ENCODE measurements around the gene FFAR2. TPM values are rescaled to one million over a fixed set of nuclear protein-coding genes. Genes with fewer than 3 reads are reported as not detected.

Gene FFAR2
- total RNA-seq, 2 donors from 2014 or later, result 0.92 TPM; not detected in 1

- peak; percentile 50 for ATAC-seq (ENCODE audit: insufficient number of reproducible peaks, low FRiP score, low read depth)
- TF ChIP-seq CTCF (IDR thresholded peaks at IDR 0.05), result no peak
- DNase-seq (ENCODE audit: low spot score), result no peak
- no peak overlapping the region for H3K4me3 ChIP-seq
- H3K36me3 ChIP-seq, result no peaks in the 10 kb centered on the region
- H3K4me1 ChIP-seq (ENCODE audit: control insufficient read depth in 1 of 2, low read depth in 2 of 2), result no peaks in the 10 kb centered on the region
- H3K27me3 ChIP-seq (replicated peaks; ENCODE audit: insufficient read depth), result no peaks in the 10 kb centered on the region
- H3K27ac ChIP-seq, result no peak overlapping the region
- H3K9me3 ChIP-seq, result no peaks in the 10 kb centered on the region
Observed at GRCh38 chr19:35409191-35409590, 38.9 kb upstream of the FFAR2 start.

GRCh38 chr19:35410487-35410886 lies 37.6 kb upstream of the FFAR2 start:
- Histone ChIP-seq H3K27ac (no peak overlapping the region), H3K36me3 (no peaks in the 10 kb centered on the region), H3K4me3 (no peak overlapping the region), H3K4me1 (ENCODE audit: control insufficient read depth in 1 of 2, low read depth in 2 of 2) (no peaks in the 10 kb centered on the region), H3K27me3 (replicated peaks; ENCODE audit: insufficient read depth) (no peaks in the 10 kb centered on the region), H3K9me3 (no peaks in the 10 kb centered on the region)
- DNase-seq (ENCODE audit: low spot score), result no peak
- ATAC-seq (ENCODE audit: insufficient number of reproducible peaks, low FRiP score, low read depth), result no peak
- no peak for TF ChIP-seq CTCF (IDR thresholded peaks at IDR 0.05)

DNA sequence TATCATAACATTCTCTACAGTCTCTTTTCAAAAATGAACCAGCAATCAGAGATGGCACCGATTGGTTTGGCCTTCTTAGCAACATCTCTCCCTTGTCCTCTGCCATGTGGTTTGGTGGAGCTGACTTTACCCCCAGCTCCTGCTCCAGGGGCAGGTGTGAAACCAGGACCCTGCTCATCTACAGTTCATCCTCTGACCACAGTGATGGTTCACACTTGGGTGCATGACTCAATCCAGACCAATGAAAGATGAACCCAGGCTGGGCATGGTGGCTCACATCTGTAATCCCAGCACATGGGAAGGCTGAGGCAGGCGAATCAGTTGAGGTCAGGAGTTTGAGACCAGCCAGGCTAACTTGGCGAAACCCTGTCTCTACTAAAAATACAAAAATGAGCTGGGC lies 33.6 kb upstream of the FFAR2 start:
- Histone ChIP-seq H3K27me3 (replicated peaks; ENCODE audit: insufficient read depth) (no peaks in the 10 kb centered on the region), H3K36me3 (no peaks in the 10 kb centered on the region), H3K27ac (no peak overlapping the region), H3K9me3 (no peaks in the 10 kb centered on the region), H3K4me1 (ENCODE audit: control insufficient read depth in 1 of 2, low read depth in 2 of 2) (no peaks in the 10 kb centered on the region), H3K4me3 (no peak overlapping the region)
- DNase-seq (ENCODE audit: low spot score) (no peak), ATAC-seq (ENCODE audit: insufficient number of reproducible peaks, low FRiP score, low read depth) (no peak)
- TF ChIP-seq CTCF (IDR thresholded peaks at IDR 0.05), result no peak

GRCh38 chr19:35416331-35416730 lies 31.7 kb upstream of the FFAR2 start:
- ATAC-seq (ENCODE audit: insufficient number of reproducible peaks, low FRiP score, low read depth) (no peak), DNase-seq (ENCODE audit: low spot score) (no peak)
- no peak overlapping the region for H3K4me3 ChIP-seq
- H3K9me3 ChIP-seq, result no peaks in the 10 kb centered on the region
- H3K27ac ChIP-seq, result no peak overlapping the region
- H3K36me3 ChIP-seq, result no peaks in the 10 kb centered on the region
- no peaks in the 10 kb centered on the region for H3K27me3 ChIP-seq (replicated peaks; ENCODE audit: insufficient read depth)
- no peaks in the 10 kb centered on the region for H3K4me1 ChIP-seq (ENCODE audit: control insufficient read depth in 1 of 2, low read depth in 2 of 2)
- no peak for TF ChIP-seq CTCF (IDR thresholded peaks at IDR 0.05)

GRCh38 chr19:35417278-35417677 lies 30.8 kb upstream of the FFAR2 start:
- DNase-seq (ENCODE audit: low spot score) (no peak), ATAC-seq (ENCODE audit: insufficient number of reproducible peaks, low FRiP score, low read depth) (no peak)
- Histone ChIP-seq H3K4me3 (no peak overlapping the region), H3K27ac (no peak overlapping the region), H3K36me3 (no peaks in the 10 kb centered on the region), H3K27me3 (replicated peaks; ENCODE audit: insufficient read depth) (no peaks in the 10 kb centered on the region), H3K9me3 (no peaks in the 10 kb centered on the region), H3K4me1 (ENCODE audit: control insufficient read depth in 1 of 2, low read depth in 2 of 2) (no peaks in the 10 kb centered on the region)
- TF ChIP-seq CTCF (IDR thresholded peaks at IDR 0.05), result no peak

All from thoracic aorta (tissue), 2 donors.